Ovary (tissue), 3 donors: ENCODE data around the gene SLC2A10.

Experiments
- CTCF ChIP-seq, 3 donors: fragments of 450-650 bp in 2 of 3; fragments of 200-600 bp in 1 of 3; IDR thresholded peaks; one replicate each; pipeline versions ENCODE4 v1.5.1 to v1.8.0; 2016 to 2022; ENCODE audit warnings: antibody characterized with exemption in 3 of 3, mild to moderate bottlenecking in 1 of 3
- EP300 ChIP-seq: sonication (generic); formaldehyde crosslinking; IDR thresholded peaks from one replicate; pipeline ENCODE4 v1.6.1; 2017; ENCODE audit warnings: antibody characterized with exemption
- donor health status: DM: no; HTN: no; CAD: no.

- TF ChIP-seq EP300 (no peak), CTCF (IDR thresholded peaks at IDR 0.05) (no peak)
These were observed 66.4 kb downstream of the SLC2A10 start for GRCh38 chr20:46775806-46776205.
